Neural progenitor cell (in vitro differentiated cells): Measurements from ENCODE around the gene PINLYP.

Source experiments
- EZH2 ChIP-seq: fragments of 200-600 bp; sonication (generic); IDR thresholded peaks from 2 replicates; pipeline ENCODE4 v1.6.1; 2017; ENCODE audit warnings: antibody characterized with exemption, mild to moderate bottlenecking, moderate library complexity
- TF ChIP-seq, protein P1 (sequence below): fragments of 200-600 bp; sonication (generic); IDR thresholded peaks from 2 replicates; pipeline ENCODE4 v1.5.1; 2017; ENCODE audit warnings: antibody characterized with exemption, mild to moderate bottlenecking

DNA sequence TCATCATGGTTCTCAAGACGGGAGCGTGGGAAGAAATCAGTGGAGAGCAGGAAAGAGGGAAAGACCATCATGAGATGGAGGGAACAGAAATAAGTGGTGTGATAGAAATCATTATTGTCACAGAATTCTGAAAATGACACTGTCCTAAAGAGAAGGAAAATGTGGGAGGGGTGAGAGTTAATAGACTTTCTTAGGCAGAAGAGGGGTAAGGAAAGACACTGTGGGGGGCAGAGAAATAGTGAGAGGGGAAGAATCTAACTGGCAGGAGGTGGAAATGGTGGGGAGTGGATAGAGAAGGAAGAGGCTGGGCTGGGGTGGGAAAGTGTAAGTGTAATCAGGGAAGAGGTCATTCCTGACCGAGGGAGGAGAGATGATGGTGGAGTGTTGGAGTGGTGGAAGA lies 3.2 kb downstream of the PINLYP start:
- TF ChIP-seq, protein P1, sequence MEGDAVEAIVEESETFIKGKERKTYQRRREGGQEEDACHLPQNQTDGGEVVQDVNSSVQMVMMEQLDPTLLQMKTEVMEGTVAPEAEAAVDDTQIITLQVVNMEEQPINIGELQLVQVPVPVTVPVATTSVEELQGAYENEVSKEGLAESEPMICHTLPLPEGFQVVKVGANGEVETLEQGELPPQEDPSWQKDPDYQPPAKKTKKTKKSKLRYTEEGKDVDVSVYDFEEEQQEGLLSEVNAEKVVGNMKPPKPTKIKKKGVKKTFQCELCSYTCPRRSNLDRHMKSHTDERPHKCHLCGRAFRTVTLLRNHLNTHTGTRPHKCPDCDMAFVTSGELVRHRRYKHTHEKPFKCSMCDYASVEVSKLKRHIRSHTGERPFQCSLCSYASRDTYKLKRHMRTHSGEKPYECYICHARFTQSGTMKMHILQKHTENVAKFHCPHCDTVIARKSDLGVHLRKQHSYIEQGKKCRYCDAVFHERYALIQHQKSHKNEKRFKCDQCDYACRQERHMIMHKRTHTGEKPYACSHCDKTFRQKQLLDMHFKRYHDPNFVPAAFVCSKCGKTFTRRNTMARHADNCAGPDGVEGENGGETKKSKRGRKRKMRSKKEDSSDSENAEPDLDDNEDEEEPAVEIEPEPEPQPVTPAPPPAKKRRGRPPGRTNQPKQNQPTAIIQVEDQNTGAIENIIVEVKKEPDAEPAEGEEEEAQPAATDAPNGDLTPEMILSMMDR = no peak
- TF ChIP-seq EZH2 = no peak
